GM12878 (cell line): ENCODE data around the gene SCAANT1. TPM values are rescaled to one million over a fixed set of nuclear protein-coding genes. Genes with fewer than 3 reads are reported as not detected.
A peak's percentile ranks its signal among the peaks of the same experiment; 100 is the strongest.

Experiments
- ATF2 ChIP-seq: IDR thresholded peaks from 2 replicates; pipeline ENCODE4 v1.6.1; 2012; ENCODE audit warnings: low read length, inconsistent platforms
- CEBPZ ChIP-seq: fragments of 150-350 bp; IDR thresholded peaks from 2 replicates; pipeline ENCODE4 v1.6.1; 2016; ENCODE audit warnings: low read depth, low read length
- IKZF2 ChIP-seq, 2 experiments: fragments of 450-650 bp; IDR thresholded peaks; 2 replicates each; pipeline ENCODE4 v1.6.1; 2017; ENCODE audit warnings: mild to moderate bottlenecking in 2 of 2, moderate library complexity in 2 of 2
- RBBP5 ChIP-seq: fragments of 200-600 bp; sonication (generic); conservative IDR thresholded peaks from 2 replicates; pipeline ENCODE4 v1.6.1; 2016
- ZBTB40 ChIP-seq: fragments of 450-650 bp; IDR thresholded peaks from 2 replicates; pipeline ENCODE4 v1.6.1; 2016; ENCODE audit warnings: mild to moderate bottlenecking, moderate library complexity, borderline replicate concordance
- polyA plus RNA-seq, 11 experiments: library from polyadenylated mRNA; depleted of rRNA in 4 of 11; unstranded in 6 of 11; stranded (reverse) in 5 of 11; fragments of >200 nt; fragmentation: Nextera tagmentation in 4 of 11; fragmentation: Illumina TruSeq in 1 of 11; extraction: Ambion mirVana in 4 of 11; extraction: Trizol in 1 of 11; gene quantifications; 1 replicate in 1 of 11; 2 replicates in 10 of 11; pipeline versions ENCODE4 v1.2.1 to v1.2.3, GENCODE V29; 2011 to 2016; ENCODE audit warnings: inconsistent platforms in 2 of 11, missing spikeins in 2 of 11, low read depth in 1 of 11
- total RNA-seq, 4 experiments: library from RNA; depleted of rRNA in 3 of 4; stranded (reverse); fragments of >200 nt in 3 of 4; fragmentation: Illumina TruSeq in 1 of 4; extraction: Trizol in 1 of 4; gene quantifications; 2 replicates each; pipeline versions ENCODE4 v1.2.1 to v1.2.3, GENCODE V29; 2013 to 2021
- TF ChIP-seq, protein P1 (sequence below): fragments of 450-650 bp; conservative IDR thresholded peaks from 2 replicates; pipeline ENCODE4 v1.6.1; 2017; ENCODE audit warnings: mild to moderate bottlenecking, moderate library complexity

SCAANT1 gene
- total and polyA plus RNA-seq, 10 of the 15 experiments (the other 5 are each of a cell fraction or from before 2014, with no cell fraction given): 0.60 to 1.7 (median 0.95) TPM; not detected in 6

- TF ChIP-seq ZBTB40: 0 out of 2 replicates have a peak, but pooled peaks have one; percentile 22
- TF ChIP-seq CEBPZ: no peak
- 0 out of 4 replicates have a peak, but pooled peaks of 1 of the 2 experiments have one; percentile 11 for TF ChIP-seq IKZF2 (IDR thresholded peaks at IDR 0.05)
- TF ChIP-seq, protein P1, sequence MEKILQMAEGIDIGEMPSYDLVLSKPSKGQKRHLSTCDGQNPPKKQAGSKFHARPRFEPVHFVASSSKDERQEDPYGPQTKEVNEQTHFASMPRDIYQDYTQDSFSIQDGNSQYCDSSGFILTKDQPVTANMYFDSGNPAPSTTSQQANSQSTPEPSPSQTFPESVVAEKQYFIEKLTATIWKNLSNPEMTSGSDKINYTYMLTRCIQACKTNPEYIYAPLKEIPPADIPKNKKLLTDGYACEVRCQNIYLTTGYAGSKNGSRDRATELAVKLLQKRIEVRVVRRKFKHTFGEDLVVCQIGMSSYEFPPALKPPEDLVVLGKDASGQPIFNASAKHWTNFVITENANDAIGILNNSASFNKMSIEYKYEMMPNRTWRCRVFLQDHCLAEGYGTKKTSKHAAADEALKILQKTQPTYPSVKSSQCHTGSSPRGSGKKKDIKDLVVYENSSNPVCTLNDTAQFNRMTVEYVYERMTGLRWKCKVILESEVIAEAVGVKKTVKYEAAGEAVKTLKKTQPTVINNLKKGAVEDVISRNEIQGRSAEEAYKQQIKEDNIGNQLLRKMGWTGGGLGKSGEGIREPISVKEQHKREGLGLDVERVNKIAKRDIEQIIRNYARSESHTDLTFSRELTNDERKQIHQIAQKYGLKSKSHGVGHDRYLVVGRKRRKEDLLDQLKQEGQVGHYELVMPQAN: no peak
- TF ChIP-seq RBBP5: no peak
- no peak for TF ChIP-seq ATF2
Measured at GRCh38 chr3:63911509-63911872, 692 bp downstream of the SCAANT1 start (continued).
